Transverse colon (tissue), 4 donors: ENCODE measurements around the gene OR5D16.
"Not testable (repeated sequence)": the region's sequence is repeated elsewhere in the genome, so short reads cannot be mapped to it uniquely, and the experiment has no call there.

Source experiments
- EP300 ChIP-seq: sonication (generic); formaldehyde crosslinking; IDR thresholded peaks from one replicate; pipeline ENCODE4 v1.6.1; 2017; ENCODE audit warnings: antibody characterized with exemption, low read depth
- POLR2A ChIP-seq: fragments of 450-650 bp; IDR thresholded peaks from one replicate; pipeline ENCODE4 v1.6.1; 2016; ENCODE audit warnings: antibody characterized with exemption, mild to moderate bottlenecking, moderate library complexity
- POLR2AphosphoS5 ChIP-seq, 3 donors: sonication (generic); formaldehyde crosslinking; IDR thresholded peaks; one replicate each; pipeline ENCODE4 v1.6.1; 2016; ENCODE audit warnings: antibody characterized with exemption in 3 of 3
- TF ChIP-seq, protein P1 (sequence below), 5 experiments: fragments of 200-600 bp in 3 of 5; fragments of 450-650 bp in 2 of 5; sonication (generic) in 3 of 5; IDR thresholded peaks; 1 replicate in 2 of 5; 2 replicates in 3 of 5; pipeline ENCODE4 v1.5.1; 2016 to 2017; ENCODE audit warnings: antibody characterized with exemption in 5 of 5, inconsistent platforms in 3 of 5, mild to moderate bottlenecking in 2 of 5, moderate library complexity in 1 of 5

DNA sequence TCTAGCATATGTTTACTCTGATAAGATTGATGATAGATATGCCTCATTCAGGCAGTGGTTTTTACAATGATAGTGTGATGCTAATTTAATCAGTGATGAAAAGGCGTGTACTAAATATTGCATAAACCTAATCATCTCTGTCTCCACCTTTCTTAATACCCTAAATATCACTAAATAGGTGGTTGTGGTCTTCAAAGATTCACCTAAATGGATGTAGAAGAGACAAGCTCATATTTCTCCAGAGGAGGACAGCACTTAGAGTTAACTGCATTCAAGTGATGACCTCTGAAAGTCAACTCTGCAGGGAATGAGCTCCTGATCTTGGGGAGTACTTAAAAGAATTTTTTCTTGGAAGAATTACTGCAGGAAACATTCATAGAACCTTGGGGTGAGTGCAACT, 44.4 kb downstream of the OR5D16 start, which contains the start of gene TRIM51:
- TF ChIP-seq, protein P1, sequence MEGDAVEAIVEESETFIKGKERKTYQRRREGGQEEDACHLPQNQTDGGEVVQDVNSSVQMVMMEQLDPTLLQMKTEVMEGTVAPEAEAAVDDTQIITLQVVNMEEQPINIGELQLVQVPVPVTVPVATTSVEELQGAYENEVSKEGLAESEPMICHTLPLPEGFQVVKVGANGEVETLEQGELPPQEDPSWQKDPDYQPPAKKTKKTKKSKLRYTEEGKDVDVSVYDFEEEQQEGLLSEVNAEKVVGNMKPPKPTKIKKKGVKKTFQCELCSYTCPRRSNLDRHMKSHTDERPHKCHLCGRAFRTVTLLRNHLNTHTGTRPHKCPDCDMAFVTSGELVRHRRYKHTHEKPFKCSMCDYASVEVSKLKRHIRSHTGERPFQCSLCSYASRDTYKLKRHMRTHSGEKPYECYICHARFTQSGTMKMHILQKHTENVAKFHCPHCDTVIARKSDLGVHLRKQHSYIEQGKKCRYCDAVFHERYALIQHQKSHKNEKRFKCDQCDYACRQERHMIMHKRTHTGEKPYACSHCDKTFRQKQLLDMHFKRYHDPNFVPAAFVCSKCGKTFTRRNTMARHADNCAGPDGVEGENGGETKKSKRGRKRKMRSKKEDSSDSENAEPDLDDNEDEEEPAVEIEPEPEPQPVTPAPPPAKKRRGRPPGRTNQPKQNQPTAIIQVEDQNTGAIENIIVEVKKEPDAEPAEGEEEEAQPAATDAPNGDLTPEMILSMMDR (IDR thresholded peaks at IDR 0.05): not testable (repeated sequence)
- TF ChIP-seq POLR2A; POLR2AphosphoS5 (IDR thresholded peaks at IDR 0.05); EP300: not testable (repeated sequence)
